Upper lobe of right lung (tissue), 1 donor: ENCODE data around the gene PRF1. TPM values are rescaled to one million over a fixed set of nuclear protein-coding genes. Genes with fewer than 3 reads are reported as not detected.

Experiments
- ATAC-seq: fragments of 200-7000 bp; cut with Tn5 transposase; one replicate; pipeline ENCODE4 v1.9.1; 2020; ENCODE audit warnings: mild to moderate bottlenecking, moderate library complexity
- DNase-seq: peaks from one replicate; pipeline ENCODE4 v3.0.0-alpha.2; 2020
- H3K27ac ChIP-seq: fragments of 200-600 bp; one replicate; pipeline ENCODE4 v1.8.0; 2022
- H3K27me3 ChIP-seq: fragments of 200-600 bp; one replicate; pipeline ENCODE4 v1.8.0; 2022; ENCODE audit warnings: mild to moderate bottlenecking
- H3K36me3 ChIP-seq: fragments of 200-600 bp; one replicate; pipeline ENCODE4 v1.8.0; 2022
- H3K4me1 ChIP-seq: fragments of 200-600 bp; one replicate; pipeline ENCODE4 v1.8.0; 2022
- H3K4me3 ChIP-seq: fragments of 200-600 bp; one replicate; pipeline ENCODE4 v1.8.0; 2022; ENCODE audit warnings: mild to moderate bottlenecking
- H3K9me3 ChIP-seq: fragments of 200-600 bp; one replicate; pipeline ENCODE4 v1.8.0; 2022
- CTCF ChIP-seq: fragments of 200-600 bp; IDR thresholded peaks from one replicate; pipeline ENCODE4 v1.8.0; 2022; ENCODE audit warnings: antibody characterized with exemption
- intact Hi-C: fragments of 100-400 bp; cut with DNase I; formaldehyde crosslinking; loops from one replicate; pipeline ENCODE4 v1.11.0; 2022
- long read RNA-seq: library from polyadenylated mRNA; unstranded; transcript quantifications from one replicate; pipeline ENCODE4 v2.0.0, GENCODE V29; 2021
- total RNA-seq: library from RNA; stranded (reverse); fragmentation: NEBNext Ultra II Directional; extraction: Animal tissue kit (Norgen Biotek cat#: 25700); gene quantifications from one replicate; pipeline ENCODE4 v1.2.1, GENCODE V29; 2021
- donor health status: DM: no; HTN: yes; CAD: no; lungs with severe emphysema.

PRF1 gene
- 32.3 TPM for total RNA-seq
- long read RNA-seq, transcript PRF1-201 (3 exons, 2,492 nt): major isoform, 37 of 45 reads
- long read RNA-seq, partial matches to known transcripts: 7 of 45 reads
- long read RNA-seq, other reads (novel, unspliced or antisense): 1 of 45 reads

GRCh38 chr10:70602665-70603448 lies at the start of gene PRF1:
PRF1 (minus strand) TSS chr10:70602741; CDS start chr10:70600902, 1,839 bp downstream.
- H3K27ac ChIP-seq: peak within 1 kb of the TSS; percentile 60

GRCh38 chr10:70651661-70652060 lies 49.1 kb upstream of the PRF1 start:
- Histone ChIP-seq H3K4me1 (no peaks in the 10 kb centered on the region), H3K9me3 (no peaks in the 10 kb centered on the region), H3K4me3 (no peak overlapping the region), H3K36me3 (no peaks in the 10 kb centered on the region), H3K27me3 (no peaks in the 10 kb centered on the region), H3K27ac (no peak overlapping the region)
- TF ChIP-seq CTCF: no peak
- DNase-seq (no peak), ATAC-seq (no peak)
- intact Hi-C loops: no loop called here

More at GRCh38 chr10:70602665-70603448, at the start of gene PRF1:
- intact Hi-C loops: no loop called here
- peak; percentile 60 for ATAC-seq
- no peaks in the 10 kb centered on the region for H3K27me3 ChIP-seq
- H3K4me3 ChIP-seq: peak within 1 kb of the TSS; percentile 37
- no peaks in the 10 kb centered on the region for H3K9me3 ChIP-seq
- peak; percentile 73 for DNase-seq
- no peak for TF ChIP-seq CTCF
- H3K36me3 ChIP-seq: no peaks in the 10 kb centered on the region
- no peaks in the 10 kb centered on the region for H3K4me1 ChIP-seq

- H3K36me3 ChIP-seq: no peaks in the 10 kb centered on the region
- no peak for TF ChIP-seq CTCF
- H3K4me3 ChIP-seq: no peak overlapping the region
- H3K27me3 ChIP-seq: no peaks in the 10 kb centered on the region
- no peaks in the 10 kb centered on the region for H3K9me3 ChIP-seq
- H3K4me1 ChIP-seq: no peaks in the 10 kb centered on the region
- no peak overlapping the region for H3K27ac ChIP-seq
- intact Hi-C loops: no loop called here
- ATAC-seq: no peak
- DNase-seq: no peak
Measured at GRCh38 chr10:70650718-70651117, 48.2 kb upstream of the PRF1 start.

GRCh38 chr10:70650104-70650503 lies 47.6 kb upstream of the PRF1 start:
- H3K4me3 ChIP-seq: no peak overlapping the region
- H3K9me3 ChIP-seq: no peaks in the 10 kb centered on the region
- no peak overlapping the region for H3K27ac ChIP-seq
- ATAC-seq (no peak), DNase-seq (no peak)
- TF ChIP-seq CTCF: no peak
- intact Hi-C loops: no loop called here
- no peaks in the 10 kb centered on the region for H3K4me1 ChIP-seq
- no peaks in the 10 kb centered on the region for H3K27me3 ChIP-seq
- H3K36me3 ChIP-seq: no peaks in the 10 kb centered on the region

- no peak for TF ChIP-seq CTCF
- H3K27me3 ChIP-seq: no peaks in the 10 kb centered on the region
- no peaks in the 10 kb centered on the region for H3K36me3 ChIP-seq
- no peaks in the 10 kb centered on the region for H3K9me3 ChIP-seq
- ATAC-seq: no peak
- no peak overlapping the region for H3K4me3 ChIP-seq
- H3K4me1 ChIP-seq: no peaks in the 10 kb centered on the region
- H3K27ac ChIP-seq: no peak overlapping the region
- no peak for DNase-seq
- intact Hi-C loops: no loop called here
Measured at GRCh38 chr10:70649526-70649925, 47.0 kb upstream of the PRF1 start.
